ENCODE results near the gene MYCBP2. TPM values are rescaled to one million over a fixed set of nuclear protein-coding genes. Genes with fewer than 3 reads are reported as not detected.

Gene MYCBP2
- total RNA-seq, 1 experiment from 2014 or later = 57.8 TPM

GRCh38 chr13:77333594-77333993 is 6.7 kb upstream of the MYCBP2 start:
- DNase-seq (ENCODE audit: low spot score) = no peak
- ChIA-PET CTCF (no interaction called here), POLR2A (ENCODE audit: low non-redundant PET) (no interaction called here)
- no peaks in the 10 kb centered on the region for H3K36me3 ChIP-seq (ENCODE audit: insufficient read depth, low read length, poor library complexity, severe bottlenecking)
- intact Hi-C loops (cut with micrococcal nuclease; ENCODE audit: unreplicated experiment) = no loop called here
- H3K9me3 ChIP-seq (ENCODE audit: low read depth, low read length, poor library complexity, severe bottlenecking) = no peaks in the 10 kb centered on the region
- no peak for TF ChIP-seq EZH2 (IDR thresholded peaks at IDR 0.05; ENCODE audit: borderline replicate concordance, low read depth, low read length, poor library complexity, severe bottlenecking)
- TF ChIP-seq, protein P1, sequence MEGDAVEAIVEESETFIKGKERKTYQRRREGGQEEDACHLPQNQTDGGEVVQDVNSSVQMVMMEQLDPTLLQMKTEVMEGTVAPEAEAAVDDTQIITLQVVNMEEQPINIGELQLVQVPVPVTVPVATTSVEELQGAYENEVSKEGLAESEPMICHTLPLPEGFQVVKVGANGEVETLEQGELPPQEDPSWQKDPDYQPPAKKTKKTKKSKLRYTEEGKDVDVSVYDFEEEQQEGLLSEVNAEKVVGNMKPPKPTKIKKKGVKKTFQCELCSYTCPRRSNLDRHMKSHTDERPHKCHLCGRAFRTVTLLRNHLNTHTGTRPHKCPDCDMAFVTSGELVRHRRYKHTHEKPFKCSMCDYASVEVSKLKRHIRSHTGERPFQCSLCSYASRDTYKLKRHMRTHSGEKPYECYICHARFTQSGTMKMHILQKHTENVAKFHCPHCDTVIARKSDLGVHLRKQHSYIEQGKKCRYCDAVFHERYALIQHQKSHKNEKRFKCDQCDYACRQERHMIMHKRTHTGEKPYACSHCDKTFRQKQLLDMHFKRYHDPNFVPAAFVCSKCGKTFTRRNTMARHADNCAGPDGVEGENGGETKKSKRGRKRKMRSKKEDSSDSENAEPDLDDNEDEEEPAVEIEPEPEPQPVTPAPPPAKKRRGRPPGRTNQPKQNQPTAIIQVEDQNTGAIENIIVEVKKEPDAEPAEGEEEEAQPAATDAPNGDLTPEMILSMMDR (conservative IDR thresholded peaks at IDR 0.05; ENCODE audit: low read depth, low read length) = no peak
- BruUV-seq (replicated peaks) = no TSS peak
- H3K4me1 ChIP-seq (ENCODE audit: insufficient read depth, low read length, poor library complexity, severe bottlenecking) = peaks cover 10% of the 10 kb centered on the region
- no peaks in the 10 kb centered on the region for H3K27me3 ChIP-seq (replicated peaks; ENCODE audit: insufficient read depth, low read depth, low read length, poor library complexity)
- no peak overlapping the region for H3K27ac ChIP-seq (ENCODE audit: low read depth, low read length, poor library complexity, severe bottlenecking)
- H3K4me3 ChIP-seq (ENCODE audit: low read depth, low read length, poor library complexity, severe bottlenecking) = no peak overlapping the region

DNA sequence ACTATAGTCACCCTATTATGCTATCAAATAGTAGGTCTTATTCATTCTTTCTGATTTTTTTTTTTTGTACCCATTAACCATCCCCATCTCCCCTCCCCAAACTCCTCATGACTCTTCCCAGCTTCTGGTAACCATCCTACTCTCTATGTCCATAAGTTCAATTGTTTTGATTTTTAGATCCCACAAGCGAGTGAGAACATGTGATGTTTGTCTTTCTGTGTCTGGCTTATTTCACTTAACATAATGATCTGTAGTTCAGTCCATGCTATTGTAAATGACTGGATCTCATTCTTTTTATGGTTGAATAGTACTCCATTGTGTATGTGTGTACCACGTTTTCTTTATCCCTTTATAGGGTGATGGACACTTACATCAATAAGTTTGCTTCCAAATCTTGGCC is 4.5 kb upstream of the MYCBP2 start:
- intact Hi-C loops (cut with micrococcal nuclease; ENCODE audit: unreplicated experiment) = no loop called here
- CTCF ChIA-PET = no interaction called here
- no peaks in the 10 kb centered on the region for H3K9me3 ChIP-seq (ENCODE audit: low read depth, low read length, poor library complexity, severe bottlenecking)
- POLR2A ChIA-PET (ENCODE audit: low non-redundant PET) = no interaction called here
- TF ChIP-seq, protein P1 (conservative IDR thresholded peaks at IDR 0.05; ENCODE audit: low read depth, low read length) = no peak
- TF ChIP-seq EZH2 (IDR thresholded peaks at IDR 0.05; ENCODE audit: borderline replicate concordance, low read depth, low read length, poor library complexity, severe bottlenecking) = no peak
- H3K36me3 ChIP-seq (ENCODE audit: insufficient read depth, low read length, poor library complexity, severe bottlenecking) = no peaks in the 10 kb centered on the region
- H3K27me3 ChIP-seq (replicated peaks; ENCODE audit: insufficient read depth, low read depth, low read length, poor library complexity) = no peaks in the 10 kb centered on the region
- DNase-seq (ENCODE audit: low spot score) = no peak
- H3K4me1 ChIP-seq (ENCODE audit: insufficient read depth, low read length, poor library complexity, severe bottlenecking) = peaks cover 16% of the 10 kb centered on the region
- no peak overlapping the region for H3K27ac ChIP-seq (ENCODE audit: low read depth, low read length, poor library complexity, severe bottlenecking)
- H3K4me3 ChIP-seq (ENCODE audit: low read depth, low read length, poor library complexity, severe bottlenecking) = no peak overlapping the region
- no TSS peak for BruUV-seq (replicated peaks)

DNA sequence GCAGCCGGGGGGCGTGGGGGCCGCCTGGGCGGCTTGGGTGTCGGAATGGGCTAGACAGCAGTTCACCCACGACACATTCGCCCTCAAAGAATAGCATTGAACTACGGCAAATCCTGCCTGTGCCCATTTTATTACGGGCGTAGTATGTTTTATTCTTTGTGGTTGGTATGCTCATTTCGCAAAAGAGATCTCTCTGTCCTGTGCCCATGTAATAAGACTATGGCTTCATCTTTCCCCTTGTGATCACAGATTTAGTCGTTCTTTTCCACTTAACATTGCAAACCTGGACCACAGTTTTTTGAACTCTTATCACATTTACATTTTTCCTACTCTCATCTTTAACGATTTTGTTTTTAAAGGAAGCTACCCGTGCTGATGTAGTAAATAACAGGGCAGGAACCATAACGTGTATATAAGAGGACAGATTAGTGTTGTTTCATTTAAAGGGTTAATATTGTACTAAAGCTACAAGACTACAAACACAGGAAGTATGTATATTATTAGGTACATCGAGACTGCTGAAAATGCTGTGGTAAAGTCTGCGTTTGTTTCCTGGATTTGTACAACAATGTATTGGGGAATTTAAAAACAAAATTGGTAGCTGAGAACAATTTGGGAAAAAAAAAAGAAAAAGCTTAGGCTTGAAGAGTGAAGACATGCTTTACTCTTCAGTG is 3.2 kb upstream of the MYCBP2 start:
- Histone ChIP-seq H3K9me3 (ENCODE audit: low read depth, low read length, poor library complexity, severe bottlenecking) (no peaks in the 10 kb centered on the region), H3K4me3 (ENCODE audit: low read depth, low read length, poor library complexity, severe bottlenecking) (peak overlapping the region; percentile 80), H3K36me3 (ENCODE audit: insufficient read depth, low read length, poor library complexity, severe bottlenecking) (no peaks in the 10 kb centered on the region), H3K27me3 (replicated peaks; ENCODE audit: insufficient read depth, low read depth, low read length, poor library complexity) (no peaks in the 10 kb centered on the region), H3K4me1 (ENCODE audit: insufficient read depth, low read length, poor library complexity, severe bottlenecking) (peaks cover 16% of the 10 kb centered on the region), H3K27ac (ENCODE audit: low read depth, low read length, poor library complexity, severe bottlenecking) (peak overlapping the region; percentile 89)
- BruUV-seq (replicated peaks) = no TSS peak
- peak; percentile 7 for DNase-seq (ENCODE audit: low spot score)
- ChIA-PET CTCF (interaction anchor here (0.7 kb wide), 1 partner anchor 148 kb away, joined by 3 read pairs; no protein-coding TSS in a partner anchor), POLR2A (ENCODE audit: low non-redundant PET) (interaction anchor here (0.6 kb wide), 1 partner anchor 122 kb away, joined by 3 read pairs; no protein-coding TSS in a partner anchor)
- intact Hi-C loops (cut with micrococcal nuclease; ENCODE audit: unreplicated experiment) = loop anchor here (5.0 to 10.0 kb wide), 4 partner anchors 147 to 367 kb away; partner anchors contain the start of genes FBXL3 and SLAIN1
- TF ChIP-seq EZH2 (IDR thresholded peaks at IDR 0.05; ENCODE audit: borderline replicate concordance, low read depth, low read length, poor library complexity, severe bottlenecking) = no peak
- TF ChIP-seq, protein P1 (conservative IDR thresholded peaks at IDR 0.05; ENCODE audit: low read depth, low read length) = no peak
